NT2/D1 (cell line): ENCODE results near the gene MMP13.

ENCODE experiments used
- SUZ12 ChIP-seq: IDR thresholded peaks from 2 replicates; pipeline ENCODE4 v1.6.1; 2011; ENCODE audit not compliant: insufficient read length, insufficient read depth; ENCODE audit errors: extremely low read depth
- YY1 ChIP-seq: IDR thresholded peaks from 2 replicates; pipeline ENCODE4 v1.6.1; 2011; ENCODE audit not compliant: insufficient read length, insufficient read depth
- ZNF274 ChIP-seq: IDR thresholded peaks from 2 replicates; pipeline ENCODE4 v1.6.1; 2011; ENCODE audit warnings: mild to moderate bottlenecking, low read depth, low read length

GRCh38 chr11:102930451-102930850 is 25.1 kb downstream of the MMP13 start:
- TF ChIP-seq ZNF274 = no peak
- TF ChIP-seq SUZ12 = no peak
- TF ChIP-seq YY1 = no peak
